Loucy (cell line): ENCODE results near the gene TMOD1.

Source experiments
- H2AFZ ChIP-seq: fragments of 200-600 bp; sonication (generic); 2 replicates; pipeline ENCODE4 v1.6.0; 2016; ENCODE audit warnings: antibody characterized with exemption, mild to moderate bottlenecking, low read length, moderate library complexity
- H3F3A ChIP-seq: fragments of 200-600 bp; 2 replicates; pipeline ENCODE4 v1.6.0; 2016; ENCODE audit warnings: antibody characterized with exemption, low read depth, mild to moderate bottlenecking
- H3K27me3 ChIP-seq: fragments of 200-600 bp; sonication (generic); 2 replicates; pipeline ENCODE4 v1.6.1; 2014; ENCODE audit warnings: low read length, mild to moderate bottlenecking; ENCODE audit not compliant: insufficient read depth, poor library complexity, severe bottlenecking
- H3K36me3 ChIP-seq: fragments of 200-600 bp; sonication (generic); 2 replicates; pipeline ENCODE4 v1.6.1; 2016; ENCODE audit warnings: low read length; ENCODE audit not compliant: insufficient read depth
- H3K4me1 ChIP-seq: fragments of 200-600 bp; sonication (generic); 2 replicates; pipeline ENCODE4 v1.5.1; 2014; ENCODE audit warnings: low read length, mild to moderate bottlenecking; ENCODE audit not compliant: insufficient read depth, poor library complexity, severe bottlenecking
- H3K4me2 ChIP-seq: fragments of 200-600 bp; sonication (generic); 2 replicates; pipeline ENCODE4 v1.6.0; 2014; ENCODE audit warnings: antibody characterized with exemption, low read length, low read depth, mild to moderate bottlenecking; ENCODE audit not compliant: poor library complexity, severe bottlenecking
- H3K4me3 ChIP-seq: fragments of 200-600 bp; sonication (generic); 2 replicates; pipeline ENCODE4 v1.5.1; 2014; ENCODE audit warnings: low read length, mild to moderate bottlenecking, mixed read lengths; ENCODE audit not compliant: poor library complexity, severe bottlenecking
- H3K79me2 ChIP-seq: fragments of 200-600 bp; sonication (generic); 2 replicates; pipeline ENCODE4 v1.6.1; 2014; ENCODE audit warnings: low read length; ENCODE audit not compliant: insufficient read depth
- H3K9ac ChIP-seq: fragments of 200-600 bp; sonication (generic); 2 replicates; pipeline ENCODE4 v1.6.0; 2014; ENCODE audit warnings: mild to moderate bottlenecking, low read depth, low read length, moderate library complexity; ENCODE audit not compliant: poor library complexity, severe bottlenecking
- H3K9me2 ChIP-seq: fragments of 200-600 bp; sonication (generic); replicated peaks from 2 replicates; pipeline ENCODE4 v1.6.1; 2016; ENCODE audit warnings: low read depth, low read length, mixed read lengths
- H3K9me3 ChIP-seq: fragments of 200-600 bp; sonication (generic); 2 replicates; pipeline ENCODE4 v1.6.1; 2014; ENCODE audit warnings: mild to moderate bottlenecking, antibody characterized with exemption, low read length, low read depth; ENCODE audit not compliant: insufficient read depth
- H4K20me1 ChIP-seq: fragments of 200-600 bp; sonication (generic); 2 replicates; pipeline ENCODE4 v1.6.0; 2014; ENCODE audit warnings: antibody characterized with exemption, low read length, mild to moderate bottlenecking; ENCODE audit not compliant: insufficient read depth, poor library complexity, severe bottlenecking
- CTCF ChIP-seq: fragments of 200-600 bp; sonication (generic); conservative IDR thresholded peaks from 2 replicates; pipeline ENCODE4 v1.5.1; 2014; ENCODE audit warnings: mild to moderate bottlenecking, antibody characterized with exemption, low read length
- EZH2phosphoT487 ChIP-seq: fragments of 200-600 bp; IDR thresholded peaks from 2 replicates; pipeline ENCODE4 v1.6.1; 2018; ENCODE audit warnings: antibody characterized with exemption, mild to moderate bottlenecking, moderate library complexity, borderline replicate concordance

The TMOD1 gene

GRCh38 chr9:97592126-97592525 is 90.7 kb downstream of the TMOD1 start:
- Histone ChIP-seq H3F3A (no peaks in the 10 kb centered on the region), H3K79me2 (no peaks in the 10 kb centered on the region), H3K9me3 (no peaks in the 10 kb centered on the region), H3K36me3 (no peaks in the 10 kb centered on the region), H3K4me1 (no peaks in the 10 kb centered on the region), H2AFZ (peak overlapping the region; percentile 44; the same call in 1 of the 2 replicates), H3K27me3 (no peaks in the 10 kb centered on the region), H3K4me3 (no peak overlapping the region), H4K20me1 (no peaks in the 10 kb centered on the region), H3K4me2 (no peak overlapping the region), H3K9ac (no peak overlapping the region), H3K9me2 (no peaks in the 10 kb centered on the region)
- TF ChIP-seq CTCF (no peak), EZH2phosphoT487 (no peak)

GRCh38 chr9:97593960-97594359 is 92.5 kb downstream of the TMOD1 start:
- Histone ChIP-seq H3K4me3 (no peak overlapping the region), H3F3A (no peaks in the 10 kb centered on the region), H4K20me1 (no peaks in the 10 kb centered on the region), H3K27me3 (no peaks in the 10 kb centered on the region), H2AFZ (no peak overlapping the region), H3K9me3 (no peaks in the 10 kb centered on the region), H3K4me2 (no peak overlapping the region), H3K36me3 (no peaks in the 10 kb centered on the region), H3K9ac (no peak overlapping the region), H3K79me2 (no peaks in the 10 kb centered on the region), H3K4me1 (no peaks in the 10 kb centered on the region), H3K9me2 (no peaks in the 10 kb centered on the region)
- no peak for TF ChIP-seq EZH2phosphoT487
- TF ChIP-seq CTCF = no peak

GRCh38 chr9:97594381-97594921 is 93.0 kb downstream of the TMOD1 start:
- Histone ChIP-seq H3K79me2 (no peaks in the 10 kb centered on the region), H3K4me2 (no peak overlapping the region), H3K27me3 (no peaks in the 10 kb centered on the region), H3K4me1 (no peaks in the 10 kb centered on the region), H2AFZ (no peak overlapping the region), H3K36me3 (peaks cover 1% of the 10 kb centered on the region; the same call in 1 of the 2 replicates), H3K4me3 (no peak overlapping the region), H4K20me1 (no peaks in the 10 kb centered on the region), H3K9me3 (no peaks in the 10 kb centered on the region), H3F3A (no peaks in the 10 kb centered on the region), H3K9ac (no peak overlapping the region), H3K9me2 (no peaks in the 10 kb centered on the region)
- TF ChIP-seq CTCF = no peak
- no peak for TF ChIP-seq EZH2phosphoT487
